SK-MEL-5 (cell line): Measurements from ENCODE around the gene RPN2. TPM values are rescaled to one million over a fixed set of nuclear protein-coding genes. Genes with fewer than 3 reads are reported as not detected.

ENCODE experiments used
- total RNA-seq: library from RNA; depleted of rRNA; stranded (reverse); fragments of >200 nt; shearing (Covaris generic); gene quantifications from 2 replicates; pipeline ENCODE4 v1.2.3, GENCODE V29; 2014; rRNA removed

Gene RPN2
- total RNA-seq, 1 experiment from 2014 or later, result 702 TPM

Other genes with a start within 250 kb of the RPN2 start
- 16.4 and 17.5 TPM in 2 replicates for gene SAMHD1, start 227.6 kb upstream of the RPN2 start, total RNA-seq
- gene RBL1, start 83.3 kb upstream of the RPN2 start, total RNA-seq, result 15.5 and 16.8 TPM in 2 replicates
- 2.9 and 8.2 TPM in 2 replicates for gene MROH8, start 218 bp downstream of the RPN2 start, total RNA-seq
- not detected in 2 replicates for gene GHRH, start 82.5 kb downstream of the RPN2 start, total RNA-seq
- 12.4 and 19.4 TPM in 2 replicates for gene MANBAL, start 110.3 kb downstream of the RPN2 start, total RNA-seq
- gene SRC, start 166.8 kb downstream of the RPN2 start, total RNA-seq, result 5.7 and 7.3 TPM in 2 replicates